Kidney epithelial cell (primary cell): ENCODE data around the gene RYR1. TPM values are rescaled to one million over a fixed set of nuclear protein-coding genes. Genes with fewer than 3 reads are reported as not detected.

Experiments used
- DNase-seq: peaks from one replicate; pipeline ENCODE4 v3.0.0-alpha.2; 2010; ENCODE audit warnings: low read depth
- H3K27me3 ChIP-seq: 2 replicates; pipeline ENCODE4 v1.6.0; 2011; ENCODE audit warnings: low read length; ENCODE audit not compliant: control insufficient read depth, insufficient read depth
- H3K36me3 ChIP-seq: 2 replicates; pipeline ENCODE4 v1.5.1; 2011; ENCODE audit warnings: low read length; ENCODE audit not compliant: control insufficient read depth, insufficient read depth
- H3K4me3 ChIP-seq: 2 replicates; pipeline ENCODE4 v1.5.1; 2011; ENCODE audit warnings: low read depth, mild to moderate bottlenecking, control low read depth, low read length
- CTCF ChIP-seq: IDR thresholded peaks from 2 replicates; pipeline ENCODE4 v1.5.1; 2011; ENCODE audit warnings: mild to moderate bottlenecking, moderate library complexity, low read length, control low read depth, inconsistent platforms; ENCODE audit not compliant: insufficient read depth, poor library complexity, severe bottlenecking
- total RNA-seq: library from RNA; depleted of rRNA; stranded (reverse); fragments of >200 nt; gene quantifications from 2 replicates; pipeline ENCODE4 v1.2.3, GENCODE V29; 2015

RYR1 gene
- total RNA-seq, 1 donor from 2014 or later: 0.17 TPM

DNA sequence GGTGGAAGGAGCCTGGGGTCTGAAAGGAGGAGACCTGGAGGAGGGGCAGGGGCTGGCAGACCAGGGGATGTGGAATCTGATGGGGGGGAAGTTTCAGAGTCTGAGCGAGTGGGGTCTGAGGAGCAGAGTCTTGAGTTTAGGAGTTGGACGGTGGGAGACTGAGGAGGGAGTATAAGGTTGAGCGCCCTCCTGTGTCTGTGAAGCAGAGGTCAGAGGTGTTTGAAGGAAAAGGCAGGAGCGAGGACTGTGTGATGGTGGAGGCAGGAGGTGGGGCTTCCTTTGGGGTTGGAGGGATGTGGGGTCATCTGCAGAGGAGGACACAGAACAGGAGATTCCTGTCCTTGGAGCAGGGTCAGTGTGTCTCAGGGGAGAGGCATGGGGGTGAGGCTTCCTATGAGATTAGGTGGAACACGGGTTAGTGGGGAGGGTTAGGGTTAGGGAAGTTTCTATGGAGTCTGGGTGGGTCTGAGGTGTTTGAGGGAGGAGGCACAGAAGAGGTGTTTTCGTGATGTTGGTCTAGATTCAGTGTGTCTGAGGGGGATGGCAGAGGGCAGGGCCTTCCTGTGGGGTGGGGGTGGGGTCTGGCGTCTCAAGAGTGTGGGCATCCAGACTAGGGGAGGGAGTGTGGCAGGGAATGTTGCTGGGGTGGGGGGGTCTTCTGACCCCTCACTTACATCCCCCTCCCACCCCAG lies 8.3 kb downstream of the RYR1 start:
- no peaks in the 10 kb centered on the region for H3K36me3 ChIP-seq
- peak; percentile 18 for TF ChIP-seq CTCF
- no peak overlapping the region for H3K4me3 ChIP-seq
- DNase-seq: no peak
- H3K27me3 ChIP-seq: no peaks in the 10 kb centered on the region

GRCh38 chr19:38442736-38443135 lies 9.2 kb downstream of the RYR1 start:
- no peaks in the 10 kb centered on the region for H3K36me3 ChIP-seq
- H3K27me3 ChIP-seq: no peaks in the 10 kb centered on the region
- H3K4me3 ChIP-seq: no peak overlapping the region
- DNase-seq: no peak
- TF ChIP-seq CTCF: no peak

- no peak for TF ChIP-seq CTCF
- Histone ChIP-seq H3K36me3 (no peaks in the 10 kb centered on the region), H3K27me3 (no peaks in the 10 kb centered on the region), H3K4me3 (no peak overlapping the region)
- DNase-seq: no peak
These were observed 10.0 kb downstream of the RYR1 start for GRCh38 chr19:38443458-38443999.

GRCh38 chr19:38444026-38444425 lies 10.5 kb downstream of the RYR1 start:
- DNase-seq: no peak
- no peak for TF ChIP-seq CTCF
- H3K4me3 ChIP-seq: no peak overlapping the region
- no peaks in the 10 kb centered on the region for H3K36me3 ChIP-seq
- no peaks in the 10 kb centered on the region for H3K27me3 ChIP-seq

GRCh38 chr19:38445362-38445761 lies 11.9 kb downstream of the RYR1 start:
- Histone ChIP-seq H3K4me3 (no peak overlapping the region), H3K27me3 (no peaks in the 10 kb centered on the region), H3K36me3 (no peaks in the 10 kb centered on the region)
- no peak for TF ChIP-seq CTCF
- DNase-seq: no peak

DNA sequence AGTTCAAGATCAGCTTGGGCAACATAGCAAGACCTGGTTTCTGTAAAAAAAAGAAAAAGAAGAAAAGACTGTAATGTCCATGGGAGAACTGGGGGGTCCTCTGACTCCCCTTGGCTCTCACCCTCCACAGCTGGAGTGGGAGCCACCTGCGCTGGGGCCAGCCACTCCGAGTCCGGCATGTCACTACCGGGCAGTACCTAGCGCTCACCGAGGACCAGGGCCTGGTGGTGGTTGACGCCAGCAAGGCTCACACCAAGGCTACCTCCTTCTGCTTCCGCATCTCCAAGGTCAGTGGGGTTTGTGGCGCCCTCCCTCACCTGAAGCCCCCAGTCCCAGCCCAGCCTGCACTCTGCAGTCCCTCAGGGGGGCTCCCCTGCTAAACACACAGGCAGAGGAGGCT lies 14.7 kb downstream of the RYR1 start:
- DNase-seq: no peak
- Histone ChIP-seq H3K4me3 (no peak overlapping the region), H3K27me3 (no peaks in the 10 kb centered on the region), H3K36me3 (no peaks in the 10 kb centered on the region)
- TF ChIP-seq CTCF: no peak
